ENCODE measurements around the gene TTC3. TPM values are rescaled to one million over a fixed set of nuclear protein-coding genes. Genes with fewer than 3 reads are reported as not detected.

Gene TTC3
- total and polyA plus RNA-seq, 5 donors from 2014 or later, result 34.3 to 91.0 (median 59.4) TPM

DNA sequence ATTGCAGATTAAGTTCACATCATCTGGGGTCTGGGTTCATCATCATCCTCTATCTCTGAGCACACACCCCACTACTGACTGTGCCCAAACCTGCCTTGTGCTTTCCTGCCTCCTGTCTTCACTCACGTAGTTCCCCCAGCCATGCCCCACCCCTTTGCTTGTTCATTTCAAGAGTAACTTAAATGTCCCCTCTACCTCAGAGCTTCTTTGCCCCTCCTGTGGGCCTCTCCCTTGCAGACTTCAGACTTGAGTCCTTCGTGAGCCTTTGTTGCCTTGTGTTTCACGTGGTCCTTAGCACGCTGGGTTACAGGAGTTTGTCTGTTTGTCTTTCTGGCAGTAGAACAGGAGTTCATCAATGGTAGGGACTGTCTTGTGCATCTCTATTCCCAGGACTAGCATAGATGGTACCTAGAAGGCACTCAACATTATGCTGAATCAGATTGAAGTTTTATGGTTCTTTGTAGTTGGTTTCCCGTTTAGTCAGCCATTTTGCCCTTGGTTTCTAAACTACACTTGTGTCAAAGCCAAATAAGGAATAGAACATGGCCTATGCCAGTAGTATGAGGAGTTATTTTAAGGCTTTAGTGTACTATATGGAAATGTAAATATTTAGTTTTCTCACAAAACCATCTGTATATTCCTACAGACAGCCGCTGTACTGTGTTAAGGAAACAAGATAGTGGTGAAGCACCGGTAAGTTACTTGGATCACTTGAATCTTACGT is 86.2 kb downstream of the TTC3 start:
- no peak overlapping the region for H3K4me3 Mint-ChIP-seq
- H3K27me3 ChIP-seq (ENCODE audit: control insufficient read depth, insufficient read depth, low read length), result no peaks in the 10 kb centered on the region

GRCh38 chr21:37159949-37160348 is 86.9 kb downstream of the TTC3 start:
- no peak for ATAC-seq (ENCODE audit: low read depth in 2 of 2)
- H3K27ac Mint-ChIP-seq, result no peak overlapping the region

More for the DNA sequence above, 86.2 kb downstream of the TTC3 start:
- Mint-ChIP-seq H3K36me3 (peaks cover 46% of the 10 kb centered on the region), H3K27me3 (no peaks in the 10 kb centered on the region), H3K4me1 (peaks cover 0 to 21% (median 7%) of the 10 kb centered on the region in 4 donors), H3K9me3 (peaks cover 0 to 1% (median 0%) of the 10 kb centered on the region in 7 donors), H3K27ac (peak overlapping the region in 2 of 3 donors; percentile 20 to 45)
- no peak for ATAC-seq (ENCODE audit: low read depth in 2 of 2)
- H3K36me3 ChIP-seq (ENCODE audit: control insufficient read depth, insufficient read depth, low read length), result peaks cover 61% of the 10 kb centered on the region
- no peak overlapping the region for H3K27ac ChIP-seq (ENCODE audit: insufficient read depth, low read length, poor library complexity, severe bottlenecking)
- no peaks in the 10 kb centered on the region for H3K4me1 ChIP-seq (ENCODE audit: control insufficient read depth, insufficient read depth, low read length, poor library complexity, severe bottlenecking)
- peak in 1 of 3 donors; percentile 52 for DNase-seq
- H3K4me3 ChIP-seq (ENCODE audit: low read depth, low read length), result no peak overlapping the region
- H3K9me3 ChIP-seq (ENCODE audit: control insufficient read depth in 2 of 2, low read length in 2 of 2), result no peaks in the 10 kb centered on the region

DNA sequence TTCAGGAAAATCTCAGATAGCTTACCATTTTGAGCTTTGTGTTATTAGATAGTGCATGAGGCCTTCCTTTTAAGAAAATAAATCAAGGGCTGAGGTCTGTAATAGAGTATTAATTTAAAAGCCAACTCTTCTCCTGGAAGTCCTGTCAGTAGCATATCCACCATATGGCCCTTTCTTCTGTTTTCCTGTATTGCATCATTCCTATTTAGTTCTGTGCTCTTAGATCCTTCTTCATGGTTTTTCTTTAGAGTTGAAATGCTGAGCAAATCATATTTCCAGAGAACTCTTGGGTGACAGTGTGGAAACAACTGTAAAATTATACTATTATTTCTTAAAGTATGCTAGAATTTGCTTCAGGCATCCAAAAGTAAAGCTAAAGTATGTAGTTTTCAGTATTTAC is 91.7 kb downstream of the TTC3 start:
- Histone ChIP-seq H3K27ac (ENCODE audit: insufficient read depth, low read length, poor library complexity, severe bottlenecking) (no peak overlapping the region), H3K9me3 (ENCODE audit: control insufficient read depth in 2 of 2, low read length in 2 of 2) (no peaks in the 10 kb centered on the region), H3K27me3 (ENCODE audit: control insufficient read depth, insufficient read depth, low read length) (no peaks in the 10 kb centered on the region), H3K4me3 (ENCODE audit: low read depth, low read length) (no peak overlapping the region), H3K4me1 (ENCODE audit: control insufficient read depth, insufficient read depth, low read length, poor library complexity, severe bottlenecking) (no peaks in the 10 kb centered on the region), H3K36me3 (ENCODE audit: control insufficient read depth, insufficient read depth, low read length) (peaks cover 74% of the 10 kb centered on the region)
- Mint-ChIP-seq H3K4me1 (peaks cover 0 to 5% (median under 1%) of the 10 kb centered on the region in 4 donors), H3K27ac (no peak overlapping the region), H3K36me3 (peaks cover 44% of the 10 kb centered on the region), H3K9me3 (peaks cover 0 to 1% (median 0%) of the 10 kb centered on the region in 7 donors), H3K4me3 (no peak overlapping the region), H3K27me3 (no peaks in the 10 kb centered on the region)
- DNase-seq (no peak), ATAC-seq (ENCODE audit: low read depth in 2 of 2) (no peak)

More at GRCh38 chr21:37159949-37160348, 86.9 kb downstream of the TTC3 start:
- Histone ChIP-seq H3K9me3 (ENCODE audit: control insufficient read depth in 2 of 2, low read length in 2 of 2) (no peaks in the 10 kb centered on the region), H3K4me1 (ENCODE audit: control insufficient read depth, insufficient read depth, low read length, poor library complexity, severe bottlenecking) (no peaks in the 10 kb centered on the region), H3K27ac (ENCODE audit: insufficient read depth, low read length, poor library complexity, severe bottlenecking) (no peak overlapping the region), H3K27me3 (ENCODE audit: control insufficient read depth, insufficient read depth, low read length) (no peaks in the 10 kb centered on the region), H3K36me3 (ENCODE audit: control insufficient read depth, insufficient read depth, low read length) (peaks cover 65% of the 10 kb centered on the region), H3K4me3 (ENCODE audit: low read depth, low read length) (no peak overlapping the region)
- DNase-seq, result no peak
- Mint-ChIP-seq H3K4me1 (peaks cover 0 to 21% (median 7%) of the 10 kb centered on the region in 4 donors), H3K27me3 (no peaks in the 10 kb centered on the region), H3K4me3 (no peak overlapping the region), H3K9me3 (peaks cover 0 to 1% (median 0%) of the 10 kb centered on the region in 7 donors), H3K36me3 (peaks cover 49% of the 10 kb centered on the region)

DNA sequence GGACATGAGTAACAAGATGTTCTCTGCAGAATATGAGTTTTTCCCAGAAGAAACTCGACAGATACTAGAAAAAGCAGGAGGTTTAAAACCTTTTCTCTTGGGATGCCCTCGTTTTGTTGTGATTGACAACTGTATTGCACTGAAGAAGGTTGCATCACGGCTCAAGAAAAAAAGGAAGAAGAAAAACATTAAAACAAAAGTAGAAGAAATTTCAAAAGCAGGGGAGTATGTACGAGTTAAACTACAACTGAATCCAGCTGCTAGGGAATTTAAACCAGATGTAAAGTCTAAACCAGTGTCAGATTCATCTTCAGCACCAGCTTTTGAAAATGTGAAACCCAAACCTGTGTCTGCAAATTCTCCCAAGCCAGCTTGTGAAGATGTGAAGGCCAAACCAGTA is 92.5 kb downstream of the TTC3 start:
- Mint-ChIP-seq H3K4me3 (no peak overlapping the region), H3K36me3 (peaks cover 43% of the 10 kb centered on the region), H3K27ac (no peak overlapping the region), H3K4me1 (peaks cover 0 to 9% (median under 1%) of the 10 kb centered on the region in 4 donors), H3K9me3 (peaks cover 0 to 1% (median 0%) of the 10 kb centered on the region in 7 donors), H3K27me3 (no peaks in the 10 kb centered on the region)
- Histone ChIP-seq H3K4me3 (ENCODE audit: low read depth, low read length) (no peak overlapping the region), H3K27ac (ENCODE audit: insufficient read depth, low read length, poor library complexity, severe bottlenecking) (no peak overlapping the region), H3K9me3 (ENCODE audit: control insufficient read depth in 2 of 2, low read length in 2 of 2) (no peaks in the 10 kb centered on the region), H3K36me3 (ENCODE audit: control insufficient read depth, insufficient read depth, low read length) (peaks cover 72% of the 10 kb centered on the region), H3K27me3 (ENCODE audit: control insufficient read depth, insufficient read depth, low read length) (no peaks in the 10 kb centered on the region), H3K4me1 (ENCODE audit: control insufficient read depth, insufficient read depth, low read length, poor library complexity, severe bottlenecking) (no peaks in the 10 kb centered on the region)
- DNase-seq (no peak), ATAC-seq (ENCODE audit: low read depth in 2 of 2) (no peak)

GRCh38 chr21:37166733-37167132 is 93.7 kb downstream of the TTC3 start:
- peak overlapping the region in 2 of 3 donors; percentile 80 to 82 for H3K27ac Mint-ChIP-seq
- Histone ChIP-seq H3K9me3 (ENCODE audit: control insufficient read depth in 2 of 2, low read length in 2 of 2) (no peaks in the 10 kb centered on the region), H3K36me3 (ENCODE audit: control insufficient read depth, insufficient read depth, low read length) (peaks cover 68% of the 10 kb centered on the region), H3K4me3 (ENCODE audit: low read depth, low read length) (no peak overlapping the region), H3K27ac (ENCODE audit: insufficient read depth, low read length, poor library complexity, severe bottlenecking) (no peak overlapping the region), H3K4me1 (ENCODE audit: control insufficient read depth, insufficient read depth, low read length, poor library complexity, severe bottlenecking) (no peaks in the 10 kb centered on the region), H3K27me3 (ENCODE audit: control insufficient read depth, insufficient read depth, low read length) (no peaks in the 10 kb centered on the region)
- no peaks in the 10 kb centered on the region for H3K9me3 Mint-ChIP-seq
- peaks cover 0 to 9% (median 3%) of the 10 kb centered on the region in 4 donors for H3K4me1 Mint-ChIP-seq
- H3K27me3 Mint-ChIP-seq, result no peaks in the 10 kb centered on the region
- ATAC-seq (ENCODE audit: low read depth in 2 of 2), result no peak
- peak in 1 of 3 donors; percentile 72 for DNase-seq
- no peak overlapping the region for H3K4me3 Mint-ChIP-seq
- peaks cover 40% of the 10 kb centered on the region for H3K36me3 Mint-ChIP-seq

GRCh38 chr21:37168666-37169065 is 95.6 kb downstream of the TTC3 start:
- peaks cover 46% of the 10 kb centered on the region for H3K36me3 Mint-ChIP-seq
- H3K27ac Mint-ChIP-seq, result no peak overlapping the region
- H3K36me3 ChIP-seq (ENCODE audit: control insufficient read depth, insufficient read depth, low read length), result peaks cover 69% of the 10 kb centered on the region

GRCh38 chr21:37172646-37173045 is 99.6 kb downstream of the TTC3 start:
- Mint-ChIP-seq H3K27ac (no peak overlapping the region), H3K36me3 (peaks cover 46% of the 10 kb centered on the region), H3K9me3 (no peaks in the 10 kb centered on the region), H3K4me1 (peaks cover 0 to 10% (median 3%) of the 10 kb centered on the region in 4 donors), H3K27me3 (no peaks in the 10 kb centered on the region), H3K4me3 (no peak overlapping the region)
- Histone ChIP-seq H3K27ac (ENCODE audit: insufficient read depth, low read length, poor library complexity, severe bottlenecking) (no peak overlapping the region), H3K27me3 (ENCODE audit: control insufficient read depth, insufficient read depth, low read length) (no peaks in the 10 kb centered on the region), H3K9me3 (ENCODE audit: control insufficient read depth in 2 of 2, low read length in 2 of 2) (no peaks in the 10 kb centered on the region), H3K36me3 (ENCODE audit: control insufficient read depth, insufficient read depth, low read length) (peaks cover 58% of the 10 kb centered on the region), H3K4me3 (ENCODE audit: low read depth, low read length) (no peak overlapping the region), H3K4me1 (ENCODE audit: control insufficient read depth, insufficient read depth, low read length, poor library complexity, severe bottlenecking) (no peaks in the 10 kb centered on the region)
- no peak for DNase-seq
- ATAC-seq (ENCODE audit: low read depth in 2 of 2), result no peak

More at GRCh38 chr21:37168666-37169065, 95.6 kb downstream of the TTC3 start:
- no peaks in the 10 kb centered on the region for H3K9me3 Mint-ChIP-seq
- Histone ChIP-seq H3K27ac (ENCODE audit: insufficient read depth, low read length, poor library complexity, severe bottlenecking) (no peak overlapping the region), H3K4me3 (ENCODE audit: low read depth, low read length) (no peak overlapping the region), H3K27me3 (ENCODE audit: control insufficient read depth, insufficient read depth, low read length) (no peaks in the 10 kb centered on the region), H3K9me3 (ENCODE audit: control insufficient read depth in 2 of 2, low read length in 2 of 2) (no peaks in the 10 kb centered on the region), H3K4me1 (ENCODE audit: control insufficient read depth, insufficient read depth, low read length, poor library complexity, severe bottlenecking) (no peaks in the 10 kb centered on the region)
- H3K4me3 Mint-ChIP-seq, result no peak overlapping the region
- no peaks in the 10 kb centered on the region for H3K27me3 Mint-ChIP-seq
- peaks cover 0 to 9% (median 3%) of the 10 kb centered on the region in 4 donors for H3K4me1 Mint-ChIP-seq
- ATAC-seq (ENCODE audit: low read depth in 2 of 2) (no peak), DNase-seq (no peak)

- Histone ChIP-seq H3K9me3 (ENCODE audit: control insufficient read depth in 2 of 2, low read length in 2 of 2) (peaks cover 0 to 2% of the 10 kb centered on the region in 2 experiments), H3K27me3 (ENCODE audit: control insufficient read depth, insufficient read depth, low read length) (no peaks in the 10 kb centered on the region), H3K27ac (ENCODE audit: insufficient read depth, low read length, poor library complexity, severe bottlenecking) (no peak overlapping the region), H3K36me3 (ENCODE audit: control insufficient read depth, insufficient read depth, low read length) (peaks cover 69% of the 10 kb centered on the region), H3K4me3 (ENCODE audit: low read depth, low read length) (no peak overlapping the region), H3K4me1 (ENCODE audit: control insufficient read depth, insufficient read depth, low read length, poor library complexity, severe bottlenecking) (no peaks in the 10 kb centered on the region)
- Mint-ChIP-seq H3K27ac (no peak overlapping the region), H3K36me3 (peaks cover 51% of the 10 kb centered on the region), H3K4me3 (no peak overlapping the region), H3K9me3 (peaks cover 0 to 4% (median 0%) of the 10 kb centered on the region in 7 donors), H3K4me1 (peaks cover 0 to 6% (median 3%) of the 10 kb centered on the region in 4 donors), H3K27me3 (no peaks in the 10 kb centered on the region)
- DNase-seq (no peak), ATAC-seq (ENCODE audit: low read depth in 2 of 2) (no peak)
These were observed 103.7 kb downstream of the TTC3 start for GRCh38 chr21:37176716-37177115.
